Duodenal mucosa (tissue), 2 donors: ENCODE measurements around the gene NEGR1.

Experiments
- H3K27ac ChIP-seq: one replicate; pipeline ENCODE4 v1.7.0; 2013; ENCODE audit warnings: low read depth, low read length
- H3K27me3 ChIP-seq, 2 donors: one replicate each; pipeline ENCODE4 v1.7.0; 2013; ENCODE audit warnings: low read length in 2 of 2, control low read depth in 1 of 2; ENCODE audit not compliant: insufficient read depth in 2 of 2, control insufficient read depth in 1 of 2
- H3K36me3 ChIP-seq, 2 donors: one replicate each; pipeline ENCODE4 v1.7.0; 2013; ENCODE audit warnings: low read length in 2 of 2, control low read depth in 1 of 2; ENCODE audit not compliant: insufficient read depth in 2 of 2, control insufficient read depth in 1 of 2
- H3K4me1 ChIP-seq, 2 donors: one replicate each; pipeline ENCODE4 v1.7.0; 2013; ENCODE audit warnings: low read length in 2 of 2, control low read depth in 1 of 2; ENCODE audit not compliant: insufficient read depth in 2 of 2, control insufficient read depth in 1 of 2
- H3K4me3 ChIP-seq, 2 donors: one replicate each; pipeline ENCODE4 v1.7.0; 2013; ENCODE audit warnings: low read length in 2 of 2, low read depth in 1 of 2
- H3K9ac ChIP-seq, 2 donors: one replicate each; pipeline ENCODE4 v1.7.0; 2013; ENCODE audit warnings: low read length in 2 of 2, low read depth in 1 of 2
- H3K9me3 ChIP-seq, 2 donors: one replicate each; pipeline ENCODE4 v1.7.0; 2013; ENCODE audit warnings: low read length in 2 of 2, control low read depth in 1 of 2; ENCODE audit not compliant: control insufficient read depth in 1 of 2

NEGR1 gene

GRCh38 chr1:71427066-71427465, 855.3 kb downstream of the NEGR1 start:
- Histone ChIP-seq H3K27ac (no peak overlapping the region), H3K9ac (no peak overlapping the region), H3K4me1 (no peaks in the 10 kb centered on the region), H3K36me3 (no peaks in the 10 kb centered on the region), H3K4me3 (no peak overlapping the region), H3K27me3 (no peaks in the 10 kb centered on the region), H3K9me3 (no peaks in the 10 kb centered on the region)

GRCh38 chr1:71424536-71424935, 857.8 kb downstream of the NEGR1 start:
- Histone ChIP-seq H3K9me3 (no peaks in the 10 kb centered on the region), H3K27ac (no peak overlapping the region), H3K4me3 (no peak overlapping the region), H3K9ac (no peak overlapping the region), H3K27me3 (no peaks in the 10 kb centered on the region), H3K36me3 (no peaks in the 10 kb centered on the region), H3K4me1 (no peaks in the 10 kb centered on the region)

- Histone ChIP-seq H3K4me1 (no peaks in the 10 kb centered on the region), H3K27me3 (no peaks in the 10 kb centered on the region), H3K36me3 (no peaks in the 10 kb centered on the region), H3K9ac (no peak overlapping the region), H3K4me3 (no peak overlapping the region), H3K9me3 (no peaks in the 10 kb centered on the region), H3K27ac (no peak overlapping the region)
Measured at GRCh38 chr1:71422221-71422620, 860.1 kb downstream of the NEGR1 start.

GRCh38 chr1:71417421-71417820, 864.9 kb downstream of the NEGR1 start:
- Histone ChIP-seq H3K9ac (no peak overlapping the region), H3K9me3 (no peaks in the 10 kb centered on the region), H3K27ac (no peak overlapping the region), H3K4me3 (no peak overlapping the region), H3K27me3 (no peaks in the 10 kb centered on the region), H3K4me1 (no peaks in the 10 kb centered on the region), H3K36me3 (no peaks in the 10 kb centered on the region)

- Histone ChIP-seq H3K4me1 (no peaks in the 10 kb centered on the region), H3K27ac (no peak overlapping the region), H3K4me3 (no peak overlapping the region), H3K9ac (no peak overlapping the region), H3K27me3 (no peaks in the 10 kb centered on the region), H3K9me3 (no peaks in the 10 kb centered on the region), H3K36me3 (no peaks in the 10 kb centered on the region)
Measured at GRCh38 chr1:71414179-71414578, 868.2 kb downstream of the NEGR1 start.

- H3K36me3 ChIP-seq: no peaks in the 10 kb centered on the region
- H3K9ac ChIP-seq: no peak overlapping the region
- no peak overlapping the region for H3K4me3 ChIP-seq
- H3K4me1 ChIP-seq: no peaks in the 10 kb centered on the region
- no peak overlapping the region for H3K27ac ChIP-seq
- H3K9me3 ChIP-seq: no peaks in the 10 kb centered on the region
- no peaks in the 10 kb centered on the region for H3K27me3 ChIP-seq
Measured at GRCh38 chr1:71413441-71414175, 868.7 kb downstream of the NEGR1 start.

DNA sequence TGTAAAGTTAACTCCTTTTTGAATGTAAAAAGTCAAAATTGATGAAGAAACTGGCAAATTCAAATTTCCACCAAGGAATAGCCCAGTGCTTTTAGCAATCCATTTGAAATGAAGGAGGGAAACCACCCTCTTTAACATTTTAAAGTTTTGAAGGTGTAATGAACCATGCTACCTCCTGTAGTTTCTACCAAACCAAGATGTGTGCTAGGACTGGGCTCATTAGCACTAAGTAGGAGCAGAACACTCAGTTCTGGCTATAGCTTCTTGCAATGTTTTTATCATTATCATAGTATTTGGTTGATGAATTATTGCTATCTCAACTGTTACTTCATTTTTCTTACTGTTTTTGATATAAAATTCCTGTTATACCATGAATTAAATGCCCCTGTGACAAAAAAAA, 882.3 kb downstream of the NEGR1 start:
- no peak overlapping the region for H3K27ac ChIP-seq
- H3K9me3 ChIP-seq: no peaks in the 10 kb centered on the region
- no peaks in the 10 kb centered on the region for H3K27me3 ChIP-seq
- H3K4me3 ChIP-seq: no peak overlapping the region
- H3K9ac ChIP-seq: no peak overlapping the region
- no peaks in the 10 kb centered on the region for H3K4me1 ChIP-seq
- H3K36me3 ChIP-seq: no peaks in the 10 kb centered on the region

- Histone ChIP-seq H3K4me3 (no peak overlapping the region), H3K27ac (no peak overlapping the region), H3K9me3 (no peaks in the 10 kb centered on the region), H3K9ac (no peak overlapping the region), H3K36me3 (no peaks in the 10 kb centered on the region), H3K4me1 (no peaks in the 10 kb centered on the region), H3K27me3 (no peaks in the 10 kb centered on the region)
Measured at GRCh38 chr1:71399594-71399993, 882.7 kb downstream of the NEGR1 start.

DNA sequence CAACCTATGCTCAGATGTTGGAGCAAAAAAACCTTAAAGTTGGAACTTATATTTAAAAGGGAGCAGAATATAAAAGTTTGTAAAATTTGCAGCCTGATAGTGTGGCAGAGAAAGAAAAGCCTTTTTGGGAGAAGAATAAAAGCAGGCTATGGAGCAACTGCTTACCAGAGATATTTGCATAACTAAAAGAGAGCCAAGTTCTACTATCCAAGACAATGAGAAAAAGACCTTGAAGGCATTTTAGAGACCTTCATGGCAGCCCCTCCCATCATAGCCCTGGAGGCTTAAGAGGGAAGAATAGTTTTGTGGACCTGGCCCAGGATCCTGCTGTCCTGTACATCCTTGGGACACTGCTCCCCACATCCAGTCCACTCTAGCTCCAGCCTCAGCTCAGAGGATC, 889.0 kb downstream of the NEGR1 start:
- H3K9ac ChIP-seq: no peak overlapping the region

GRCh38 chr1:71390518-71390917, 891.8 kb downstream of the NEGR1 start:
- no peaks in the 10 kb centered on the region for H3K4me1 ChIP-seq
- H3K4me3 ChIP-seq: no peak overlapping the region
- no peak overlapping the region for H3K27ac ChIP-seq
- no peaks in the 10 kb centered on the region for H3K27me3 ChIP-seq
- H3K9me3 ChIP-seq: peaks cover 0 to 6% of the 10 kb centered on the region in 2 donors
- no peak overlapping the region for H3K9ac ChIP-seq
- no peaks in the 10 kb centered on the region for H3K36me3 ChIP-seq

More for the DNA sequence above, 889.0 kb downstream of the NEGR1 start:
- H3K4me1 ChIP-seq: no peaks in the 10 kb centered on the region
- no peak overlapping the region for H3K27ac ChIP-seq
- H3K9me3 ChIP-seq: peaks cover 0 to 6% of the 10 kb centered on the region in 2 donors
- H3K27me3 ChIP-seq: no peaks in the 10 kb centered on the region
- no peak overlapping the region for H3K4me3 ChIP-seq
- no peaks in the 10 kb centered on the region for H3K36me3 ChIP-seq
